Measurements from ENCODE around the gene DEGS2.
A peak's percentile ranks its signal among the peaks of the same experiment; 100 is the strongest.

Gene DEGS2

GRCh38 chr14:100137173-100137572 lies 22.3 kb downstream of the DEGS2 start:
- no peak for DNase-seq (ENCODE audit: low read depth)
- no peak for TF ChIP-seq CTCF (IDR thresholded peaks at IDR 0.05; ENCODE audit: control insufficient read depth, insufficient read depth, low read depth, low read length, missing control alignments)
- H3K4me3 ChIP-seq (ENCODE audit: control insufficient read depth, low read depth, low read length): no peak overlapping the region

- no peak for TF ChIP-seq CTCF (IDR thresholded peaks at IDR 0.05; ENCODE audit: control insufficient read depth, insufficient read depth, low read depth, low read length, missing control alignments)
- DNase-seq (ENCODE audit: low read depth): no peak
- H3K4me3 ChIP-seq (ENCODE audit: control insufficient read depth, low read depth, low read length): no peak overlapping the region
Measured at GRCh38 chr14:100135784-100136183, 23.7 kb downstream of the DEGS2 start.

- TF ChIP-seq CTCF (IDR thresholded peaks at IDR 0.05; ENCODE audit: control insufficient read depth, insufficient read depth, low read depth, low read length, missing control alignments): no peak
- no peak overlapping the region for H3K4me3 ChIP-seq (ENCODE audit: control insufficient read depth, low read depth, low read length)
- no peak for DNase-seq (ENCODE audit: low read depth)
Measured at GRCh38 chr14:100135073-100135472, 24.4 kb downstream of the DEGS2 start.

GRCh38 chr14:100134586-100134985 lies 24.9 kb downstream of the DEGS2 start:
- no peak for TF ChIP-seq CTCF (IDR thresholded peaks at IDR 0.05; ENCODE audit: control insufficient read depth, insufficient read depth, low read depth, low read length, missing control alignments)
- no peak overlapping the region for H3K4me3 ChIP-seq (ENCODE audit: control insufficient read depth, low read depth, low read length)
- no peak for DNase-seq (ENCODE audit: low read depth)

GRCh38 chr14:100132903-100133510 lies 26.4 kb downstream of the DEGS2 start:
- no peak for TF ChIP-seq CTCF (IDR thresholded peaks at IDR 0.05; ENCODE audit: control insufficient read depth, insufficient read depth, low read depth, low read length, missing control alignments)
- peak; percentile 61 for DNase-seq (ENCODE audit: low read depth)
- no peak overlapping the region for H3K4me3 ChIP-seq (ENCODE audit: control insufficient read depth, low read depth, low read length)

- no peak for TF ChIP-seq CTCF (IDR thresholded peaks at IDR 0.05; ENCODE audit: control insufficient read depth, insufficient read depth, low read depth, low read length, missing control alignments)
- H3K4me3 ChIP-seq (ENCODE audit: control insufficient read depth, low read depth, low read length): no peak overlapping the region
- DNase-seq (ENCODE audit: low read depth): peak; percentile 45
Measured at GRCh38 chr14:100132161-100132902, 27.1 kb downstream of the DEGS2 start.
